Activated CD4-positive, alpha-beta T cell treated with anti-CD3 and anti-CD28 coated beads for 36 hours (primary cell): ENCODE measurements around the gene NBEA. TPM values are rescaled to one million over a fixed set of nuclear protein-coding genes. Genes with fewer than 3 reads are reported as not detected.

Source experiments
- ATAC-seq: fragments of 200-7000 bp; cut with Tn5 transposase; one replicate; pipeline ENCODE4 v1.10.0; 2021; ENCODE audit warnings: mild to moderate bottlenecking, moderate library complexity
- CTCF ChIA-PET: fragments of 350-600 bp; sonication (Branson Sonifier 250); formaldehyde crosslinking; loops from one replicate; lab custom pipeline; 2021; ENCODE audit warnings: antibody characterized with exemption; lab: Charles Lee
- POLR2A ChIA-PET: fragments of 350-600 bp; sonication (Branson Sonifier 250); formaldehyde crosslinking; loops from one replicate; lab custom pipeline; 2021; ENCODE audit warnings: antibody characterized with exemption, inconsistent platforms; lab: Charles Lee
- DNase-seq: peaks from one replicate; pipeline ENCODE4 v3.0.0-alpha.2; 2020
- H3K27ac Mint-ChIP-seq: one replicate; pipeline ENCODE4 v1.8.0; 2021; ENCODE audit warnings: mixed read lengths
- H3K27me3 Mint-ChIP-seq: one replicate; pipeline ENCODE4 v1.8.0; 2021; ENCODE audit warnings: mixed read lengths
- H3K36me3 Mint-ChIP-seq: one replicate; pipeline ENCODE4 v1.8.0; 2021; ENCODE audit warnings: low read depth, mixed read lengths
- H3K4me1 Mint-ChIP-seq: one replicate; pipeline ENCODE4 v1.8.0; 2021; ENCODE audit warnings: mixed read lengths
- H3K4me3 Mint-ChIP-seq: one replicate; pipeline ENCODE4 v1.8.0; 2021; ENCODE audit warnings: mild to moderate bottlenecking, moderate library complexity, mixed read lengths
- H3K9me3 Mint-ChIP-seq: one replicate; pipeline ENCODE4 v1.8.0; 2021; ENCODE audit warnings: low read depth, mixed read lengths
- intact Hi-C, 2 experiments: fragments of 100-400 bp; cut with DNase I in 1 of 2; cut with micrococcal nuclease in 1 of 2; formaldehyde crosslinking; loops; one replicate each; pipeline versions ENCODE4 v1.14.2 to v1.15.1; 2022 to 2024; cut with DNase I, micrococcal nuclease
- total RNA-seq, 2 experiments: library from RNA; stranded (reverse); gene quantifications; one replicate each; pipeline ENCODE4 v1.2.3, GENCODE V29; 2021

NBEA gene
- total RNA-seq, 2 experiments from 2014 or later: 0.39 to 0.44 TPM

DNA sequence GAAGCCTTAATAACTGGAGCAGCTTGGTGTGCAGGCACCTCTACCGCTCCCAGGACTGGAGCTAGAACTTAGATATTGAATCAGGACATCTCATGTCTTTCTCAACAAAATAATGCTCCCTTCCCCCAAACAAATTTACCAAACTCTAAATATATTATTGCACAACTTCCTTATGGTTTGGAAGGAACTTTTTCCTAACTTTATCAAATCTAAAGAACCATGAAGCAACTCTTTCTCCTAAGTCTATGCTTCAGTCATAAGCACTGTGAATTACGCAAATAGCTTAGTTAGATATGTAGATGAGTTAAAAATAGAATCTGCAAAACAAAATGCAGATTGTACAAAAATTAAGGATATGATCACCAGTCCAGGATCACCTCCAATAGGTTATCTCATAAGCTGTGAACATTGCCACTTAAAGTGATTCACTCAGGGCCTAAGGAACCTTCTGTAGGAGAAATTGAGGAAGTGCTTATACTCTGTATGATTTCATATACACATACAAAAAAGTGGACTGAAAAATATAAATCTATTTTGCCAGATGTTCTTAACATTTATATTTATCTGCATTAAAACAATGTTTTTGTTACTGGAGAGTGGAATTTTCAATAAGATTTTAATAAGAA is 554.8 kb downstream of the NBEA start:
- Mint-ChIP-seq H3K36me3 (no peaks in the 10 kb centered on the region), H3K27me3 (no peaks in the 10 kb centered on the region), H3K4me3 (no peak overlapping the region), H3K4me1 (no peaks in the 10 kb centered on the region), H3K9me3 (peaks cover 4% of the 10 kb centered on the region), H3K27ac (no peak overlapping the region)
- intact Hi-C loops: no loop called here
- no peak for DNase-seq
- CTCF ChIA-PET: no interaction called here
- ATAC-seq: no peak
- POLR2A ChIA-PET: no interaction called here

GRCh38 chr13:35498231-35498630 is 556.2 kb downstream of the NBEA start:
- no peak for ATAC-seq
- POLR2A ChIA-PET: no interaction called here
- Mint-ChIP-seq H3K27ac (no peak overlapping the region), H3K4me3 (no peak overlapping the region), H3K36me3 (no peaks in the 10 kb centered on the region), H3K4me1 (no peaks in the 10 kb centered on the region), H3K9me3 (peaks cover 2% of the 10 kb centered on the region), H3K27me3 (no peaks in the 10 kb centered on the region)
- intact Hi-C loops: no loop called here
- DNase-seq: no peak
- CTCF ChIA-PET: no interaction called here

DNA sequence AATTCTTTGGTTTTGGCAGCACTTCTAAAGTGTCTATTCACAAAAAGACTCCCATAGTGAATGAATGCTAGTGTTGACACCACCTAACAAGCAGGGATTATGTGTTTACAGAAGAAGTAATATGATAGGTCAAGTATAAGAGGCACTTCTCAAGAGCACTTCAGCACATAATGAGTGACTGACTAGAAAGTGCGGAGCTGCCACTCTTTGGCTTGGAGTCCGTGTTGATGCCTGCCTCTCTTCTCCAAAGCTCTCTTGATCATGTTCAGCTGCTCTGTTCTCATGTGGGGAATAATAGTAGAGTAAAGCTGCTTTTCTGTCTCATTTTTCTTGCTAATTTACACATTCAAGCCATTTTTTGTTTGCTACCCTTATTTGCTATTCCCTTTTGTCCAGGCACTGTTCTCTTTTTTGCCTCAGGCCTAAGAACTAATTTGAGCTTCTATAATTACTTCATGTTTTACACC is 557.2 kb downstream of the NBEA start:
- ChIA-PET POLR2A (no interaction called here), CTCF (interaction anchor here (1.2 kb wide), 1 partner anchor 18 kb away, joined by 3 read pairs; no protein-coding TSS in a partner anchor)
- intact Hi-C loops: no loop called here
- Mint-ChIP-seq H3K4me1 (no peaks in the 10 kb centered on the region), H3K9me3 (peaks cover 2% of the 10 kb centered on the region), H3K27ac (no peak overlapping the region), H3K36me3 (no peaks in the 10 kb centered on the region), H3K27me3 (no peaks in the 10 kb centered on the region), H3K4me3 (no peak overlapping the region)
- ATAC-seq (no peak), DNase-seq (no peak)

DNA sequence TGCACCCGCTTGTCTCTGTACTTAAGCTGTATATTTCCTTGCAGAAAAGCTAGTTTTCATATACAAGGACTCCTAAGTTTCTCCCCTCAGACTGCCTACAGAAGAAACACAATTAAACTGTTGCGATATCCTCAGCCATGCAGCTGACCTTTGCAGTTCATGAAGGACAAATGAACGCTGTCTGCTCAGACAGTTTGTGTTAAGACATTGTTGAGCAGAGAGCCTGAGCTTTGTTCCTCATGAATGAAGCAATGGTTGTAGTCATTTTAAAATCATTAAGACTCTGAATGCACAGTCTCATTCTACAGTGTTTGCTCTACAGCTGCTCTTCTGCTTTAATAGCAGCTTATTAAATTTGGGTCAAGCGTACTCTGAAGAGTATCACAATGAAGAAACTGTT is 557.6 kb downstream of the NBEA start:
- intact Hi-C loops: no loop called here
- H3K36me3 Mint-ChIP-seq: no peaks in the 10 kb centered on the region

GRCh38 chr13:35500144-35500543 is 558.1 kb downstream of the NBEA start:
- no peak overlapping the region for H3K27ac Mint-ChIP-seq
- no peaks in the 10 kb centered on the region for H3K27me3 Mint-ChIP-seq
- no peaks in the 10 kb centered on the region for H3K36me3 Mint-ChIP-seq
- H3K4me1 Mint-ChIP-seq: no peaks in the 10 kb centered on the region
- ChIA-PET CTCF (interaction anchor here (1.2 kb wide), 1 partner anchor 17 kb away, joined by 3 read pairs; no protein-coding TSS in a partner anchor), POLR2A (no interaction called here)
- intact Hi-C loops: no loop called here
- H3K9me3 Mint-ChIP-seq: peaks cover 2% of the 10 kb centered on the region
- DNase-seq: no peak
- no peak for ATAC-seq
- H3K4me3 Mint-ChIP-seq: no peak overlapping the region

More for the DNA sequence above, 557.6 kb downstream of the NBEA start:
- Mint-ChIP-seq H3K9me3 (peaks cover 2% of the 10 kb centered on the region), H3K27me3 (no peaks in the 10 kb centered on the region), H3K4me3 (no peak overlapping the region), H3K27ac (no peak overlapping the region), H3K4me1 (no peaks in the 10 kb centered on the region)
- no peak for DNase-seq
- CTCF ChIA-PET: interaction anchor here (1.2 kb wide), 1 partner anchor 17 kb away, joined by 3 read pairs; no protein-coding TSS in a partner anchor
- no peak for ATAC-seq
- POLR2A ChIA-PET: no interaction called here

DNA sequence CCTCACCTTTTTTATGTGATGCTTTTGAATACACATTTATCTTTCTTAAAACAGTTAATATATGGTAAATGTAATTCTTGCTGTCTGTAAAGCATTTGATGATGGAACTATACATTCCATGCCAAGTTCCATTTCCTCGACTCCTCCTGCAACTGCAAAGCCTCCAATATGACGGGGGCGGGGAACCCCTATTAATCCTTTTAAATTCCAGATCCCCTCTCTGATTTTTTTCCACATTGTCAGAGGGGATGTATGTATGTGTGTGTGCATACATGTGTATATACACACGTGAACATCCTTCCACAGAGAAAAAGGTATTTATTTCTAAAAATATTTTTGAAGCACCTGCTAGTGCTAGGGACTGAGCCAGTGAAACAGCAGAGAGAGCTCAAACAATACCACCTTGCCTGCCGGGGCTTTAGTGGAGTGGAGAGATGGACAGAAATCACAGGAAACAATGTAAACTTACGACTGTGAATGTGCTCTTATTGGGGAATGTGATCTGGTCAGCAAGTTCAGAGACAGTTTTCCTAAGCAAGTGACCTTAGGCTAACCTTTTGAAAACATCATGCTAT is 559.7 kb downstream of the NBEA start:
- Mint-ChIP-seq H3K9me3 (no peaks in the 10 kb centered on the region), H3K27me3 (no peaks in the 10 kb centered on the region), H3K27ac (no peak overlapping the region), H3K4me1 (no peaks in the 10 kb centered on the region), H3K36me3 (no peaks in the 10 kb centered on the region), H3K4me3 (no peak overlapping the region)
- ATAC-seq (no peak), DNase-seq (no peak)
- CTCF ChIA-PET: no interaction called here
- intact Hi-C loops: no loop called here
- POLR2A ChIA-PET: no interaction called here

DNA sequence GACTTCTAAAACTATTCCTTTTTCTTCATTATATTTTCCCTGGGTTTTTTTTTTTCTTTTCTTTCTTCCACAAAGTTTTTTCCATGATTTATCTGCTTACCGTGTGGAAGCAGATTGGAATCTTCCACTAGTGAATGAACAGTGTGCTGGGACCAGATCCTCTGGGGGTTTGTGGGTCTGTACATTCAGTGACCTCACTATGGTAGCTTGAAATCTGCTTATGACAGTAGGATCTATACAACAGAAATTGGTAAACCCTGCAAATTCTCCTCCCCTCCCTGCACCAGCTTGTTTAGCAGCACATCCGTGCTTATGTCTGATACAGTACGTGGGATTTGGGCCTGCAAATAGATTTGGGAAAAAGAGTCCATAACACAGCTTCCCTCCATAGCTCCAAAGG is 560.4 kb downstream of the NBEA start:
- Mint-ChIP-seq H3K27me3 (no peaks in the 10 kb centered on the region), H3K4me3 (no peak overlapping the region), H3K27ac (no peak overlapping the region), H3K36me3 (no peaks in the 10 kb centered on the region), H3K4me1 (no peaks in the 10 kb centered on the region), H3K9me3 (no peaks in the 10 kb centered on the region)
- ATAC-seq (no peak), DNase-seq (no peak)
- CTCF ChIA-PET: no interaction called here
- intact Hi-C loops: no loop called here
- POLR2A ChIA-PET: no interaction called here

- ATAC-seq: no peak
- no peak for DNase-seq
- H3K36me3 Mint-ChIP-seq: no peaks in the 10 kb centered on the region
- H3K4me1 Mint-ChIP-seq: no peaks in the 10 kb centered on the region
- H3K9me3 Mint-ChIP-seq: no peaks in the 10 kb centered on the region
- intact Hi-C loops: no loop called here
- ChIA-PET CTCF (interaction anchor here (0.9 kb wide), 1 partner anchor 9 kb away, joined by 3 read pairs; no protein-coding TSS in a partner anchor), POLR2A (no interaction called here)
- no peak overlapping the region for H3K27ac Mint-ChIP-seq
- no peaks in the 10 kb centered on the region for H3K27me3 Mint-ChIP-seq
- H3K4me3 Mint-ChIP-seq: no peak overlapping the region
Observed at GRCh38 chr13:35512271-35512920, 570.3 kb downstream of the NBEA start.

- CTCF ChIA-PET: interaction anchor here (0.6 kb wide), 1 partner anchor 1213 kb away, joined by 3 read pairs; no protein-coding TSS in a partner anchor
- H3K9me3 Mint-ChIP-seq: no peaks in the 10 kb centered on the region
- H3K36me3 Mint-ChIP-seq: no peaks in the 10 kb centered on the region
- H3K27ac Mint-ChIP-seq: no peak overlapping the region
- H3K4me1 Mint-ChIP-seq: no peaks in the 10 kb centered on the region
- intact Hi-C loops: no loop called here
- no peak for ATAC-seq
- POLR2A ChIA-PET: no interaction called here
- no peak for DNase-seq
- H3K27me3 Mint-ChIP-seq: no peaks in the 10 kb centered on the region
- H3K4me3 Mint-ChIP-seq: no peak overlapping the region
Observed at GRCh38 chr13:35514061-35514477, 572.0 kb downstream of the NBEA start.

DNA sequence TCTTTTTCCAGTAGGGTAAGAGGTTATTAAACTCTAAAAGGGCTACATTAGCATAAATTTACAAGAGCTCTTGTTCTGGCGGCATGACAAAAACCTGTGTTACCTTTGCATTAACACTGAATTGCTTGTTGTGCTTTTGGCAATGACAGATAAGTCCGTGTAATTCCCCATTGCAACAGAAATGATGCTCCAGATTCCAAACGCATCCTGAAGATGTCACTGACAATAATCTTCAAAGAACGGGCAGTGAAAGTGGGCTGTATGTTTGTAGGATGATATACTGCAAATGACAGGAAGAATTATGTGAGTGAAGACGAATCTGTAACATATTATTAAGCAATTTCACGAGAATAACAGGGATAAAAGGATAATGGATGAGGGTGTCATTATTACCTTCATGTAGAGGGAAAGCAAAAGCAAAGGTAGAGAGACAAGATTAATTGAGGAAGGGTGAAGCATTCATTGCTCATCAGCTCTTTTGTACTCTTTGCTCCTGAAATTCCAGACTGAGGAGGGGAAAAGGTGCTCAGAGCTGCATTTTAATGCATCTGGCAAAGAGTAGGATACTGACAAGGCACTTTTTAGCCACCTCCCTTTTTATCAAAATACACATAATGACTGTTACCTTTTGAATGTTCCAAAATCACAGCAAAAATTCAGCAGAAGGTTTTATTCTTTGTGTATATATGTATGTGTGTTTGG is 572.9 kb downstream of the NBEA start:
- Mint-ChIP-seq H3K4me3 (no peak overlapping the region), H3K4me1 (no peaks in the 10 kb centered on the region), H3K36me3 (no peaks in the 10 kb centered on the region), H3K9me3 (no peaks in the 10 kb centered on the region), H3K27ac (no peak overlapping the region), H3K27me3 (no peaks in the 10 kb centered on the region)
- ChIA-PET CTCF (no interaction called here), POLR2A (no interaction called here)
- DNase-seq (no peak), ATAC-seq (no peak)
- intact Hi-C loops: no loop called here

GRCh38 chr13:35518337-35518946 is 576.4 kb downstream of the NBEA start:
- no peak for ATAC-seq
- intact Hi-C loops: no loop called here

More at GRCh38 chr13:35518337-35518946, 576.4 kb downstream of the NBEA start:
- no peak overlapping the region for H3K27ac Mint-ChIP-seq
- no peak overlapping the region for H3K4me3 Mint-ChIP-seq
- ChIA-PET CTCF (no interaction called here), POLR2A (no interaction called here)
- no peaks in the 10 kb centered on the region for H3K27me3 Mint-ChIP-seq
- H3K36me3 Mint-ChIP-seq: no peaks in the 10 kb centered on the region
- DNase-seq: no peak
- no peaks in the 10 kb centered on the region for H3K4me1 Mint-ChIP-seq
- H3K9me3 Mint-ChIP-seq: no peaks in the 10 kb centered on the region
